Lower lobe of right lung (tissue), 2 donors: ENCODE measurements around the gene PPM1J. TPM values are rescaled to one million over a fixed set of nuclear protein-coding genes. Genes with fewer than 3 reads are reported as not detected.

Source experiments
- ATAC-seq, 2 donors: fragments of 200-7000 bp; cut with Tn5 transposase; one replicate each; pipeline ENCODE4 v1.9.1; 2020 to 2022; ENCODE audit warnings: mild to moderate bottlenecking in 2 of 2, moderate library complexity in 2 of 2
- DNase-seq: peaks from one replicate; pipeline ENCODE4 v3.0.0-alpha.2; 2020
- H3K27ac ChIP-seq: fragments of 200-600 bp; one replicate; pipeline ENCODE4 v1.8.0; 2022
- H3K27me3 ChIP-seq: fragments of 200-600 bp; one replicate; pipeline ENCODE4 v1.8.0; 2022; ENCODE audit warnings: low read depth
- H3K36me3 ChIP-seq: fragments of 200-600 bp; one replicate; pipeline ENCODE4 v1.8.0; 2022; ENCODE audit warnings: mild to moderate bottlenecking
- H3K4me1 ChIP-seq: fragments of 200-600 bp; one replicate; pipeline ENCODE4 v1.8.0; 2022
- H3K4me3 ChIP-seq: fragments of 200-600 bp; one replicate; pipeline ENCODE4 v1.8.0; 2022; ENCODE audit warnings: mild to moderate bottlenecking
- H3K9me3 ChIP-seq: fragments of 200-600 bp; one replicate; pipeline ENCODE4 v1.8.0; 2022
- CTCF ChIP-seq: fragments of 200-600 bp; IDR thresholded peaks from one replicate; pipeline ENCODE4 v1.8.0; 2022; ENCODE audit warnings: antibody characterized with exemption, mild to moderate bottlenecking
- intact Hi-C: fragments of 100-400 bp; cut with DNase I; formaldehyde crosslinking; loops from one replicate; pipeline ENCODE4 v1.11.0; 2022
- total RNA-seq: library from RNA; stranded (reverse); fragmentation: NEBNext Ultra II Directional; extraction: Animal tissue kit (Norgen Biotek cat#: 25700); gene quantifications from one replicate; pipeline ENCODE4 v1.2.1, GENCODE V29; 2021
- donor health status: DM: no; HTN: yes; CAD: no; lungs with severe emphysema.

Gene PPM1J
- total RNA-seq, 1 donor from 2014 or later: 0.30 TPM

GRCh38 chr1:112706505-112707220 lies 8.5 kb downstream of the PPM1J start, which contains the start of gene RHOC:
Gene RHOC, minus strand, starts transcription at chr1:112707127. Its CDS starts 3,328 bp downstream, at chr1:112703799.
- no peak for TF ChIP-seq CTCF
- intact Hi-C loops: no loop called here
- Histone ChIP-seq H3K4me1 (peaks cover 45% of the 10 kb centered on the region), H3K9me3 (no peaks in the 10 kb centered on the region), H3K36me3 (peaks cover 21% of the 10 kb centered on the region), H3K27me3 (no peaks in the 10 kb centered on the region), H3K4me3 (peak within 1 kb of the TSS; percentile 97), H3K27ac (peak within 1 kb of the TSS; percentile 93)
- peak; percentile 82 for DNase-seq
- peak; percentile 91 to 92 for ATAC-seq

- intact Hi-C loops: no loop called here
- peaks cover 61% of the 10 kb centered on the region for H3K4me1 ChIP-seq
- TF ChIP-seq CTCF: no peak
- DNase-seq: peak; percentile 81
- H3K9me3 ChIP-seq: no peaks in the 10 kb centered on the region
- ATAC-seq: peak; percentile 60 to 67
- no peaks in the 10 kb centered on the region for H3K27me3 ChIP-seq
- H3K4me3 ChIP-seq: peak overlapping the region; percentile 97
- H3K27ac ChIP-seq: peak overlapping the region; percentile 81
- peaks cover 33% of the 10 kb centered on the region for H3K36me3 ChIP-seq
Measured at GRCh38 chr1:112704934-112705627, 10.1 kb downstream of the PPM1J start.

- Histone ChIP-seq H3K27ac (peak overlapping the region; percentile 81), H3K4me1 (peaks cover 67% of the 10 kb centered on the region), H3K27me3 (no peaks in the 10 kb centered on the region), H3K36me3 (peaks cover 39% of the 10 kb centered on the region), H3K9me3 (no peaks in the 10 kb centered on the region), H3K4me3 (peak overlapping the region; percentile 97)
- no peak for DNase-seq
- no peak for ATAC-seq
- intact Hi-C loops: no loop called here
- TF ChIP-seq CTCF: no peak
Measured at GRCh38 chr1:112704391-112704933, 10.7 kb downstream of the PPM1J start.

- no peak overlapping the region for H3K27ac ChIP-seq
- intact Hi-C loops: no loop called here
- no peak overlapping the region for H3K4me3 ChIP-seq
- peaks cover 75% of the 10 kb centered on the region for H3K4me1 ChIP-seq
- no peaks in the 10 kb centered on the region for H3K27me3 ChIP-seq
- DNase-seq (no peak), ATAC-seq (no peak)
- H3K9me3 ChIP-seq: no peaks in the 10 kb centered on the region
- H3K36me3 ChIP-seq: peaks cover 47% of the 10 kb centered on the region
- TF ChIP-seq CTCF: no peak
Measured at GRCh38 chr1:112703706-112704105, 11.4 kb downstream of the PPM1J start.

GRCh38 chr1:112702420-112703261 lies 12.5 kb downstream of the PPM1J start:
- H3K4me3 ChIP-seq: no peak overlapping the region
- DNase-seq: no peak
- intact Hi-C loops: no loop called here
- peaks cover 79% of the 10 kb centered on the region for H3K4me1 ChIP-seq
- H3K27ac ChIP-seq: peak overlapping the region; percentile 84
- no peaks in the 10 kb centered on the region for H3K9me3 ChIP-seq
- no peaks in the 10 kb centered on the region for H3K27me3 ChIP-seq
- TF ChIP-seq CTCF: no peak
- no peak for ATAC-seq
- H3K36me3 ChIP-seq: peaks cover 57% of the 10 kb centered on the region
